Measurements from ENCODE around the gene CCNY. TPM values are rescaled to one million over a fixed set of nuclear protein-coding genes. Genes with fewer than 3 reads are reported as not detected.

CCNY gene
- total and polyA plus RNA-seq, 2 experiments from 2014 or later: 51.5 to 55.8 TPM

- TF ChIP-seq EZH2 (IDR thresholded peaks at IDR 0.05; ENCODE audit: borderline replicate concordance) (no peak), EZH2phosphoT487 (IDR thresholded peaks at IDR 0.05; ENCODE audit: low read depth, severe bottlenecking, unreplicated experiment) (no peak)
- TF ChIP-seq, protein P1, sequence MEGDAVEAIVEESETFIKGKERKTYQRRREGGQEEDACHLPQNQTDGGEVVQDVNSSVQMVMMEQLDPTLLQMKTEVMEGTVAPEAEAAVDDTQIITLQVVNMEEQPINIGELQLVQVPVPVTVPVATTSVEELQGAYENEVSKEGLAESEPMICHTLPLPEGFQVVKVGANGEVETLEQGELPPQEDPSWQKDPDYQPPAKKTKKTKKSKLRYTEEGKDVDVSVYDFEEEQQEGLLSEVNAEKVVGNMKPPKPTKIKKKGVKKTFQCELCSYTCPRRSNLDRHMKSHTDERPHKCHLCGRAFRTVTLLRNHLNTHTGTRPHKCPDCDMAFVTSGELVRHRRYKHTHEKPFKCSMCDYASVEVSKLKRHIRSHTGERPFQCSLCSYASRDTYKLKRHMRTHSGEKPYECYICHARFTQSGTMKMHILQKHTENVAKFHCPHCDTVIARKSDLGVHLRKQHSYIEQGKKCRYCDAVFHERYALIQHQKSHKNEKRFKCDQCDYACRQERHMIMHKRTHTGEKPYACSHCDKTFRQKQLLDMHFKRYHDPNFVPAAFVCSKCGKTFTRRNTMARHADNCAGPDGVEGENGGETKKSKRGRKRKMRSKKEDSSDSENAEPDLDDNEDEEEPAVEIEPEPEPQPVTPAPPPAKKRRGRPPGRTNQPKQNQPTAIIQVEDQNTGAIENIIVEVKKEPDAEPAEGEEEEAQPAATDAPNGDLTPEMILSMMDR (IDR thresholded peaks at IDR 0.05; ENCODE audit: poor library complexity): no peak
- no peaks in the 10 kb centered on the region for H3K27me3 ChIP-seq
- no peaks in the 10 kb centered on the region for H3K9me2 ChIP-seq (replicated peaks; ENCODE audit: insufficient read depth)
- H3K4me1 ChIP-seq (ENCODE audit: insufficient read depth): peaks cover 10% of the 10 kb centered on the region
- no peak overlapping the region for H3K4me3 ChIP-seq
- no peak overlapping the region for H2AFZ ChIP-seq
- DNase-seq (ENCODE audit: low spot score): no peak
- H3K79me2 ChIP-seq: peaks cover 70% of the 10 kb centered on the region
- H3K36me3 ChIP-seq (replicated peaks; ENCODE audit: insufficient read depth, low read depth): no peaks in the 10 kb centered on the region
- 66% methylated on average over 5 of the region's 5 CpGs for WGBS (ENCODE audit: low lambda C conversion rate, missing lambda C conversion rate)
- H3K9me3 ChIP-seq (ENCODE audit: low read depth): no peaks in the 10 kb centered on the region
- peak overlapping the region; percentile 12 for H3K4me2 ChIP-seq
- H4K20me1 ChIP-seq (ENCODE audit: insufficient read depth, poor library complexity, severe bottlenecking): peaks cover 10% of the 10 kb centered on the region
- H3K27ac ChIP-seq: no peak overlapping the region
Measured at GRCh38 chr10:35503578-35503977, 167.3 kb downstream of the CCNY start.

DNA sequence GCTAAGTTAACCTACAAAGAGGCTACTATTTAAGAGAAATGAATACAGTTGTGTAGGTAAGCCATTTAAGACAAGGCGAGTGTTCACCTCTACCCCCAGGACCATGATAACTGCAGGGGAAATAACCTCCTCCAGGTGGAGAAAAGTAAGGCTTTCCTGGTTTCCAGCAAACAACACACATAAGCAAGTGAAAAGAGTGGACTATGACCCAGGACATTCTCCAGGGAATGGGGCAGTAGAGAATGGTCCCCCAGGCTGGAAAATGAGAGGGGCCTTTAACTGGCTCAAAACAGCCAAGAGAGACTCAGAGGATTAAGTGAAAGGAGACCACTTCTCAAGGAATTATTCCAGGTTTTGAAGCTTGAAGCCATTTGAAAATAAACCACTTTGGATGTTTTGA, 167.8 kb downstream of the CCNY start:
- Histone ChIP-seq H3K9me3 (ENCODE audit: low read depth) (no peaks in the 10 kb centered on the region), H3K9me2 (replicated peaks; ENCODE audit: insufficient read depth) (no peaks in the 10 kb centered on the region), H3K4me2 (peak overlapping the region; percentile 12), H4K20me1 (ENCODE audit: insufficient read depth, poor library complexity, severe bottlenecking) (peaks cover 10% of the 10 kb centered on the region), H3K36me3 (replicated peaks; ENCODE audit: insufficient read depth, low read depth) (no peaks in the 10 kb centered on the region), H3K79me2 (peaks cover 70% of the 10 kb centered on the region), H3K27me3 (no peaks in the 10 kb centered on the region), H2AFZ (no peak overlapping the region), H3K4me3 (no peak overlapping the region), H3K4me1 (ENCODE audit: insufficient read depth) (peaks cover 10% of the 10 kb centered on the region), H3K27ac (peak overlapping the region; percentile 31)
- DNase-seq (ENCODE audit: low spot score): no peak
- TF ChIP-seq EZH2 (IDR thresholded peaks at IDR 0.05; ENCODE audit: borderline replicate concordance): no peak
- TF ChIP-seq, protein P1 (IDR thresholded peaks at IDR 0.05; ENCODE audit: poor library complexity): no peak
- 87% methylated on average over 1 of the region's 1 CpG for WGBS (ENCODE audit: low lambda C conversion rate, missing lambda C conversion rate)

- peak; percentile 16 for DNase-seq (ENCODE audit: low spot score)
- H2AFZ ChIP-seq: no peak overlapping the region
- 56% methylated on average over 3 of the region's 3 CpGs for WGBS (ENCODE audit: low lambda C conversion rate, missing lambda C conversion rate)
- H3K4me1 ChIP-seq (ENCODE audit: insufficient read depth): peaks cover 10% of the 10 kb centered on the region
- H3K79me2 ChIP-seq: peaks cover 68% of the 10 kb centered on the region
- H4K20me1 ChIP-seq (ENCODE audit: insufficient read depth, poor library complexity, severe bottlenecking): peaks cover 10% of the 10 kb centered on the region
- no peak for TF ChIP-seq EZH2phosphoT487 (IDR thresholded peaks at IDR 0.05; ENCODE audit: low read depth, severe bottlenecking, unreplicated experiment)
- no peak for TF ChIP-seq EZH2 (IDR thresholded peaks at IDR 0.05; ENCODE audit: borderline replicate concordance)
- TF ChIP-seq, protein P1 (IDR thresholded peaks at IDR 0.05; ENCODE audit: poor library complexity): no peak
- H3K27ac ChIP-seq: peak overlapping the region; percentile 38
- H3K9me2 ChIP-seq (replicated peaks; ENCODE audit: insufficient read depth): no peaks in the 10 kb centered on the region
- no peak overlapping the region for H3K4me2 ChIP-seq
- no peaks in the 10 kb centered on the region for H3K36me3 ChIP-seq (replicated peaks; ENCODE audit: insufficient read depth, low read depth)
- H3K9me3 ChIP-seq (ENCODE audit: low read depth): no peaks in the 10 kb centered on the region
- no peaks in the 10 kb centered on the region for H3K27me3 ChIP-seq
- no peak overlapping the region for H3K4me3 ChIP-seq
Measured at GRCh38 chr10:35505241-35505873, 169.0 kb downstream of the CCNY start.

All from hepatocyte (in vitro differentiated cells).